ENCODE measurements around the gene SMOC2. TPM values are rescaled to one million over a fixed set of nuclear protein-coding genes. Genes with fewer than 3 reads are reported as not detected.

The SMOC2 gene
- total and polyA plus RNA-seq, 2 experiments from 2014 or later = 51.0 to 88.7 TPM

DNA sequence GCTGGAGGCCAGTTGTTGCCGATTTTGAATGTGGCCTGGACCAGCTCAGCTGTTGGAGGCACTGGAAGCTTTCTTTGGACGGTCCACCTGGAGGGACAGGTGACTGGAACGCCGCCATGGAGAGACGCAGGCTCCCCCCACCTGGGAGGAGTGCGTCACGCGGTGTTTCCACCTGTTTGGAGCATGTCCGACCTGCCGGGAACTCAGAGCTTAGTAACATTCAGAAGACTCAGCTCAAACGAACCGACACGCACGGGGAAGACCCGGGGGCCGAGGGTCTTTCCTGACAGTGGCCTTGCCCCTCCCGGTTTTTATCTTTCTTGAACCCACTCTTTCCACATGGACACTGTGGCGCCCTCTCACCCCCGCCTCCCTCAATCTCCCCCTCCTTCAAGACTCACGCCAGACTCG, 141.6 kb downstream of the SMOC2 start:
- Histone ChIP-seq H3K4me1 (ENCODE audit: insufficient read depth) (peaks cover 2% of the 10 kb centered on the region), H3K27ac (no peak overlapping the region), H2AFZ (no peak overlapping the region), H3K27me3 (peaks cover 5% of the 10 kb centered on the region), H3K4me2 (no peak overlapping the region), H3K79me2 (no peaks in the 10 kb centered on the region), H4K20me1 (ENCODE audit: insufficient read depth, poor library complexity, severe bottlenecking) (no peaks in the 10 kb centered on the region), H3K9me3 (ENCODE audit: low read depth) (no peaks in the 10 kb centered on the region), H3K4me3 (no peak overlapping the region), H3K36me3 (replicated peaks; ENCODE audit: insufficient read depth, low read depth) (no peaks in the 10 kb centered on the region), H3K9me2 (replicated peaks; ENCODE audit: insufficient read depth) (no peaks in the 10 kb centered on the region)
- WGBS (ENCODE audit: low lambda C conversion rate, missing lambda C conversion rate) = 94% methylated on average over 21 of the region's 21 CpGs
- TF ChIP-seq, protein P1, sequence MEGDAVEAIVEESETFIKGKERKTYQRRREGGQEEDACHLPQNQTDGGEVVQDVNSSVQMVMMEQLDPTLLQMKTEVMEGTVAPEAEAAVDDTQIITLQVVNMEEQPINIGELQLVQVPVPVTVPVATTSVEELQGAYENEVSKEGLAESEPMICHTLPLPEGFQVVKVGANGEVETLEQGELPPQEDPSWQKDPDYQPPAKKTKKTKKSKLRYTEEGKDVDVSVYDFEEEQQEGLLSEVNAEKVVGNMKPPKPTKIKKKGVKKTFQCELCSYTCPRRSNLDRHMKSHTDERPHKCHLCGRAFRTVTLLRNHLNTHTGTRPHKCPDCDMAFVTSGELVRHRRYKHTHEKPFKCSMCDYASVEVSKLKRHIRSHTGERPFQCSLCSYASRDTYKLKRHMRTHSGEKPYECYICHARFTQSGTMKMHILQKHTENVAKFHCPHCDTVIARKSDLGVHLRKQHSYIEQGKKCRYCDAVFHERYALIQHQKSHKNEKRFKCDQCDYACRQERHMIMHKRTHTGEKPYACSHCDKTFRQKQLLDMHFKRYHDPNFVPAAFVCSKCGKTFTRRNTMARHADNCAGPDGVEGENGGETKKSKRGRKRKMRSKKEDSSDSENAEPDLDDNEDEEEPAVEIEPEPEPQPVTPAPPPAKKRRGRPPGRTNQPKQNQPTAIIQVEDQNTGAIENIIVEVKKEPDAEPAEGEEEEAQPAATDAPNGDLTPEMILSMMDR (IDR thresholded peaks at IDR 0.05; ENCODE audit: poor library complexity) = no peak
- TF ChIP-seq EZH2 (IDR thresholded peaks at IDR 0.05; ENCODE audit: borderline replicate concordance) (no peak), EZH2phosphoT487 (IDR thresholded peaks at IDR 0.05; ENCODE audit: low read depth, severe bottlenecking, unreplicated experiment) (no peak)
- no peak for DNase-seq (ENCODE audit: low spot score)

DNA sequence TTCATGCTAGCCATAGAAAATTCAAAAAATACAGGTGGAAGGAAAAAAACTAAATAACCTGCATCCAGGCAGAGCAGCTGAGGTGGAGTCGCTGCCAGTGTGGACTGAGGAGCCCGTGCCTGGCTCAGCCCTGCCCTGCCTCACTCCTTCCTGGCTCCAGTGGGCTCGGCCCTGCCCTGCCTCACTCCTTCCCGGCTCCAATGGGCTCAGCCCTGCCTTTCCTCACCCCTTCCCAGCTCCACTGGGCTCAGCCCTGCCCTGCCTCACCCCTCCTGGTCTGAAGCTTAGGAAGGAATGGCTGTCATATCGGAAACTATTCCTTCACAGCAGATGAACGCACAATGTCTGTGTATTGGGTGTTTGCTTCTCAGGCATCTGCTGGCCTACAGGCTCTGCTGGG, 142.1 kb downstream of the SMOC2 start:
- H3K79me2 ChIP-seq = no peaks in the 10 kb centered on the region
- H3K9me3 ChIP-seq (ENCODE audit: low read depth) = no peaks in the 10 kb centered on the region
- TF ChIP-seq EZH2phosphoT487 (IDR thresholded peaks at IDR 0.05; ENCODE audit: low read depth, severe bottlenecking, unreplicated experiment) (no peak), EZH2 (IDR thresholded peaks at IDR 0.05; ENCODE audit: borderline replicate concordance) (no peak)
- TF ChIP-seq, protein P1 (IDR thresholded peaks at IDR 0.05; ENCODE audit: poor library complexity) = no peak
- no peak overlapping the region for H2AFZ ChIP-seq
- no peak for DNase-seq (ENCODE audit: low spot score)
- WGBS (ENCODE audit: low lambda C conversion rate, missing lambda C conversion rate) = 98% methylated on average over 6 of the region's 6 CpGs
- H3K27ac ChIP-seq = no peak overlapping the region
- no peaks in the 10 kb centered on the region for H3K9me2 ChIP-seq (replicated peaks; ENCODE audit: insufficient read depth)
- H4K20me1 ChIP-seq (ENCODE audit: insufficient read depth, poor library complexity, severe bottlenecking) = no peaks in the 10 kb centered on the region
- H3K36me3 ChIP-seq (replicated peaks; ENCODE audit: insufficient read depth, low read depth) = no peaks in the 10 kb centered on the region
- no peak overlapping the region for H3K4me2 ChIP-seq
- peaks cover 2% of the 10 kb centered on the region for H3K4me1 ChIP-seq (ENCODE audit: insufficient read depth)
- H3K4me3 ChIP-seq = no peak overlapping the region
- H3K27me3 ChIP-seq = peaks cover 5% of the 10 kb centered on the region

DNA sequence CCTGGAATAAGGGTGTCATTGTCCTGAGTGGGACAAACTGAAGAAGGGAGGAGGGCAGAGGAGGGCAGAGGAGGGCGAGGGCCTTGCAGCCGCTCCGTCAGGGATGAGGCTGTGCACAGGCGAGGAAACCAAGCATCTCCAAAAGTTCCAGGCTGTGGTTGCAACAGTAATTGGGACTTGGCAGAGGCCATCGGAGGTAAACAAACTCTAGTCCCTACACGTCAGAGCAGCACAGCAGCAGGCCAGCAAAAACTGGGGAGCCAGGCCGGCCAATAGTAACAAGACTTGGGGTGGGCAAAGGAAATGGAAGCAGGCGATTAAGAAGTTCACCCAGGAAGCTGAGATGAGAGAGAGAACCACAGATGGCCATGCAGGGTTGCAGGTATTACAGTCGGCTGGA, 142.8 kb downstream of the SMOC2 start:
- no peak overlapping the region for H3K27ac ChIP-seq
- no peaks in the 10 kb centered on the region for H3K79me2 ChIP-seq
- H4K20me1 ChIP-seq (ENCODE audit: insufficient read depth, poor library complexity, severe bottlenecking) = no peaks in the 10 kb centered on the region
- no peak for TF ChIP-seq EZH2 (IDR thresholded peaks at IDR 0.05; ENCODE audit: borderline replicate concordance)
- TF ChIP-seq EZH2phosphoT487 (IDR thresholded peaks at IDR 0.05; ENCODE audit: low read depth, severe bottlenecking, unreplicated experiment) = no peak
- TF ChIP-seq, protein P1 (IDR thresholded peaks at IDR 0.05; ENCODE audit: poor library complexity) = no peak
- no peaks in the 10 kb centered on the region for H3K9me3 ChIP-seq (ENCODE audit: low read depth)
- H3K9me2 ChIP-seq (replicated peaks; ENCODE audit: insufficient read depth) = no peaks in the 10 kb centered on the region
- no peak overlapping the region for H2AFZ ChIP-seq
- no peak overlapping the region for H3K4me3 ChIP-seq
- WGBS (ENCODE audit: low lambda C conversion rate, missing lambda C conversion rate) = 87% methylated on average over 9 of the region's 9 CpGs
- no peaks in the 10 kb centered on the region for H3K36me3 ChIP-seq (replicated peaks; ENCODE audit: insufficient read depth, low read depth)
- H3K4me2 ChIP-seq = no peak overlapping the region
- peaks cover 2% of the 10 kb centered on the region for H3K4me1 ChIP-seq (ENCODE audit: insufficient read depth)
- no peak for DNase-seq (ENCODE audit: low spot score)
- peaks cover 5% of the 10 kb centered on the region for H3K27me3 ChIP-seq

DNA sequence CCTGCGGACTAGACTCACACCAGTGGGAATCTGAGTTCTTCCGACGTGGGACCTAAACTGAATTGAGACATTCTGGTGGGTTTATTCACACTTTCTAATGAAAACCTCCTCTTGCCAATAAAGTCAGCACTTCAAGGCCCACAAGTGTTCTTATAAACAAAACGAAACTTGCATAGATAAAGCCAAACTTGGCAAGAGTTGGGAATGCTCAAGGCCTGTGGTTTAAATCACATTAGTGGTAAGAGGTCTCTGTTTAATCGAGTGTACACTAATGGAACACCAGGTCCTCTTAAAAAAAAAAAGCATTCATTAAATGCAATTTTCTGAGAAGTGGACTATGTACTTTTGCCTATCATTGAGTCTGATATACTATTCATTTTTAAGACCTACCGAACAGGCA, 143.3 kb downstream of the SMOC2 start:
- no peaks in the 10 kb centered on the region for H3K9me2 ChIP-seq (replicated peaks; ENCODE audit: insufficient read depth)
- TF ChIP-seq EZH2phosphoT487 (IDR thresholded peaks at IDR 0.05; ENCODE audit: low read depth, severe bottlenecking, unreplicated experiment) (no peak), EZH2 (IDR thresholded peaks at IDR 0.05; ENCODE audit: borderline replicate concordance) (no peak)
- TF ChIP-seq, protein P1 (IDR thresholded peaks at IDR 0.05; ENCODE audit: poor library complexity) = no peak

More for the DNA sequence above, 143.3 kb downstream of the SMOC2 start:
- no peak for DNase-seq (ENCODE audit: low spot score)
- Histone ChIP-seq H3K9me3 (ENCODE audit: low read depth) (no peaks in the 10 kb centered on the region), H4K20me1 (ENCODE audit: insufficient read depth, poor library complexity, severe bottlenecking) (no peaks in the 10 kb centered on the region), H3K4me2 (no peak overlapping the region), H2AFZ (no peak overlapping the region), H3K4me3 (no peak overlapping the region), H3K79me2 (no peaks in the 10 kb centered on the region), H3K4me1 (ENCODE audit: insufficient read depth) (peaks cover 2% of the 10 kb centered on the region), H3K27me3 (peaks cover 3% of the 10 kb centered on the region), H3K36me3 (replicated peaks; ENCODE audit: insufficient read depth, low read depth) (no peaks in the 10 kb centered on the region), H3K27ac (no peak overlapping the region)
- WGBS (ENCODE audit: low lambda C conversion rate, missing lambda C conversion rate) = 77% methylated on average over 6 of the region's 6 CpGs
